ENCODE results near the gene STK26. TPM values are rescaled to one million over a fixed set of nuclear protein-coding genes. Genes with fewer than 3 reads are reported as not detected.
"Not testable (repeated sequence)": the region's sequence is repeated elsewhere in the genome, so short reads cannot be mapped to it uniquely, and the experiment has no call there.

STK26 gene
- polyA plus RNA-seq, 3 donors = 7.1 to 10.0 (median 8.7) TPM

DNA sequence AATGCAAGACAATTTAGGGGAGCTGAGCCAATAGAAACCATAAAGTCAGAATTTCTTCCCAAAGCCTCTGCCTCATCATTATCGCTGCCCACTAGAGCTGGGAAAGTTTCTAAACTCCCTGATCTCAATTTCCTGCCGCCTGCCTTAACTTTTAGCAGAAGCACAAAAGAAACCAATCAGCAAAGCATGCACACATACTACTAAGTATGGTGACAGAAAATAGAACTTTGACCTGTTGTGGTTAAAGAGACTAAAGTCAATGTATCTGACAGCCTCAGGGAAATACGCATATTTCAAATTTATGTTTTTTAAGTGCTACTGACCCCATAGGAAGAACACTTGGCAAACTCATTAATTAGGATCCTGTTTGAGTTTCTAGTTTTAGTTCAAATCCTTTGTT, 10.1 kb downstream of the STK26 start:
- DNase-seq = no peak

GRCh38 chrX:132034648-132035047, 11.5 kb downstream of the STK26 start:
- no peak for DNase-seq

DNA sequence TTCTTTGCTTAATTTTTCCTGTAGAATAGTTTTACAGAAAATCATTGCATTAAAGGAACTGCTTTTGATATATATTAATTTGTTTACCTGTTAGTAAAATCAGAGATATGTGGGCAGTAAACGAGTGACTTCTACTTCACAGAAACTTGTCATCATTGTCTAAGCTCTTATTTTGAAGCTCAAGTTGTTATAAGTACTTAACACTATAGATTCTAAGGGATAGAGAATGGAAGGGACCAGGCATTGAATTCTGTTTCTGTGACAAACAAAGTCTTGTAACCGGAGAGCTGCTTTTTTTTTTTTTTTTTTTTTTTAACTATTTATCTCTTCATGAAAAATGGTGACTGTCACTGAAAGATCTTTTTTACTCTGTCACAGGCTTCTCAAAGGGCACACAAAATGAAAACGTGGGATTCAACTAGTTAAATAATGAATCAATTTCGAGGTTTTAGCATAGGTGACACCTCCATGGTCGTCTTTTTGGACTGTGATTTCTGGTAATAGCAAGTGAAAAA, 14.4 kb downstream of the STK26 start:
- DNase-seq = no peak

GRCh38 chrX:132040066-132040465, 17.0 kb downstream of the STK26 start:
- no peak for DNase-seq

DNA sequence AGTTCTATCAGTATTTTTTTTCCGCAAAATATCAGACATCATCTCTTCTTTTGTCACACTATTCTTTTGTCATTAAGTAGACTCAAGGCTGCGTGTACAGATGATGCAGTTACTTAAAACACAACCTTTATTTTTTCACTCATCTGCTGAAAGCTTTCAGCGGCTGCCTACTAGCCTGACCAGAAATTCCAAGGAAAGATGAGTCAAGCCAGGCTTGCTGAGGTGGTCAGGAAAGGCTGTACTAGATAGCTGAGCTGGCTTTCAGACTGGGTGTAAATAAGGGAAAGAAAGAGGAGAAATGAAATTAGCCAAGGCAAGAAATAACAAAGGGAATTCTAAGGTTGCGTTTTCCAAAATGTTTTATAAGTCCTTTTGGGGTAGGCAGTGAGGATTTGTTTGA, 17.9 kb downstream of the STK26 start:
- no peak for DNase-seq

DNA sequence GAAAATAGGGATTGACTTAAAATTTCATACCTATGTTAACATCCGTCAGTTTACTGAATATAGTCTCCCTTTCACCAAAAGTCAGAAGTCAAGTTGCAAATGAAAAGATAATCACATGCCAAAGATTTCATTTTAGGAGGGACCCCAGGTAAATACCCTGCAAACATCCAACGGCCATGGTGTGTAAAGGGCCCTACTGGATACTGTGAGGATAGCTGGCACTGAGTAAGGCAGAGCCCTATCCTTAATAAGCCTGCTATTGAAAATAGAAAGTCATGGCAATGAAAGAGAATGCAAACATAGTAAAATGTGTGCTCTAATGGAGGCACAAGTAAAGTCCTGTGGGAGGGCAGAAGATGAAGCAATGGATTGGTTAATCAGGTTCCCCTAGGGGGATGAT, 20.9 kb downstream of the STK26 start:
- no peak for DNase-seq

DNA sequence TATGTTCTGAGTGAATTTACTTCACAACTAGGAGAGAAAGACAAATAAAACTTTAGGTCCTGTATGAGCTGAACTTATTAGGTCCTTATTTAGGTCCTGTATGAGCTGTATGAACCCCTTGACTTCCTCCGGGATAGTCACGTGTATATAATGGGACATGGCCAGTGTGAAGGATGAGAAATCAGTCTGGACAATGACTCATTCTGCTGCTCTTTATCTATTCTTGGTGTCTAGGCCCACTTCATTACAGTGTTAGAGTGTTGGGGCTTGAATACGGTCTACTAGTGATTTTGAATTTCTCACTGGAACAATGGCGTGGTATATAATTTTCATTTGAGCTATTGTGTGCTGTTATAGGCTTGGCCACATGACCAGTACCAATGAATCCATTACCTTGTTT, 21.9 kb downstream of the STK26 start:
- no peak for DNase-seq

DNA sequence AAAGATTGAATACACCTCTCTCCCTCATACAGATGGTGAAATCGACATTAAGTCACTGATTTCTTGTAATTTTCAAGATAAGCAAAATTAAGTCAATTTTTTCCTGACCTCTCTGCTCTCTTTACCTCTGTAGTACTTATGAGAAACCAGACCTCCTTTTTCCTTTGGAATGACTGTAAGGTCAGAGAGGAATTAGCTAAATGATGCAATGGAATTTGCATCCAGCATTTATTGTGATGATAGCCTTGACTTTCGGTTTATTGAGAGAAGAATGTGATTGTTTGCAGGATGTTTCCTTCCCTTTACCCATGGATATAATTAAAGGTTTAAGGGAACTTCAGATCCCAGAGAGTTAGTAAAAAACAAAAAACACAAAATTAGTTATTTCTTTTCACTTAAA, 22.4 kb downstream of the STK26 start:
- DNase-seq = no peak

- DNase-seq = no peak
Measured at GRCh38 chrX:132046533-132046932, 23.4 kb downstream of the STK26 start.

DNA sequence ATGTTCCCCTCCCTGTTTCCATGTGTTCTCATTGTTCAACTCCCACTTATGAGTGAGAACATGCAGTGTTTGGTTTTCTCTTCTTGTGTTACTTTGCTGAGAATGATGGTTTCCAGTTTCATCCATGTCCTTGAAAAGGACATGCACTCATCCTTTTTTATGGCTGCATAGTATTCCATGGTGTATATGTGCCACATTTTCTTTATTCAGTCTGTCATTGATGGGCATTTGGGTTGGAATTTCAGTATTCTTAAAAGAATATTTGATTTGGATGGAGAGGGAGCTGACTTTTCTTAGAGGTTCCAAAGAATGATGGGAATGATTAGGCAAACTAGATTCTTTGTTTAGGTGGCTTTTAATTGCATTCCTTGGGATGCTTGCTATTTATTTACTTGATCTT, 28.7 kb downstream of the STK26 start:
- DNase-seq = not testable (repeated sequence)

GRCh38 chrX:132058050-132058449, 34.9 kb downstream of the STK26 start:
- DNase-seq = no peak

- no peak for DNase-seq
Measured at GRCh38 chrX:132058975-132059374, 35.9 kb downstream of the STK26 start.

DNA sequence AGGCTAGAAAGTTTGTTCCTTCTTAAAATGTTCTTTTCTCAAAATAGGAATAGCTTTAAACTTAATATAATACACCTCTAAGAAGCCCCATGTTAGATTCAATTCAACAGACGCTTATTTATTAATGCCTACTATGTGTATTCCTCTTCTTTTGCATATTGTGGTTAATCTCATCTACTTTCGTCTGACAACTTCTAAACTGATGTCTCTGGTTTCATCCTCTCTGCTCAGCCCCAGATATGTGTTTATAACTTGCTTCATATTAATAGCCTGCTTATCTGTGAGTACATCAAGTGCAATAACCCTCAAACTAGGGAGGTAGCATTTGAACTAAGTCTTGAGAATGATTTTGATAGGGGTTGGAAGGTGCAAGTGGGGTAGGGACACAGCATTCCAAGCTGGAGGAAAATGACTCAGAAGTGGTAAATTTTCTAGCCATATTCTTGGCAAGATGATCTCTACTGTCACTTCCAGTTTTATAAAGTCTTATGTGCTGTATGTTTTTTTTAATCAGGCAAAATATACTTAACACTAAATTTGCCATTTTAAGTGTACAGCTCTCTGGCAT, 37.0 kb downstream of the STK26 start:
- DNase-seq = no peak

- no peak for DNase-seq
Measured at GRCh38 chrX:132063334-132063733, 40.2 kb downstream of the STK26 start.

DNA sequence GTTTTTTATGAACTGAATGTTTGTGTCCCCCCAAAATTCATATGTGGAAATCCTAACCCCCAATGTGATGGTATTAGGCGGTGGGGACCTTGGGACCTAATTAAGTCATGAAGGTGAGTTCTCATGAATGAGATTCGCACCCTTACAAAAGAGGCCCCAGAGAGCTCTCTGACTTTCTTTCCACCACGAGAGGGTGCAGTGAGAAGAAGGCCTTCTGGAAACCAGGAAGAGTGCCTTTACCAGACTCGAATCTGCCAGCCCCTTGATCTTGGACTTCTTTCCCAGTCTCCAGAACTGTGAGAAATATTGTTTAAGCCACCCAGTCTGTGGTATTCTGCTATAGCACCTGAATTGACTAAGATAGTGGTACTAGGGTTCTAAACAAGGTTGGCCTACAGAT, 40.8 kb downstream of the STK26 start:
- no peak for DNase-seq

- DNase-seq = no peak
Measured at GRCh38 chrX:132068405-132068804, 45.3 kb downstream of the STK26 start.

GRCh38 chrX:132071254-132071653, 48.2 kb downstream of the STK26 start:
- no peak for DNase-seq

DNA sequence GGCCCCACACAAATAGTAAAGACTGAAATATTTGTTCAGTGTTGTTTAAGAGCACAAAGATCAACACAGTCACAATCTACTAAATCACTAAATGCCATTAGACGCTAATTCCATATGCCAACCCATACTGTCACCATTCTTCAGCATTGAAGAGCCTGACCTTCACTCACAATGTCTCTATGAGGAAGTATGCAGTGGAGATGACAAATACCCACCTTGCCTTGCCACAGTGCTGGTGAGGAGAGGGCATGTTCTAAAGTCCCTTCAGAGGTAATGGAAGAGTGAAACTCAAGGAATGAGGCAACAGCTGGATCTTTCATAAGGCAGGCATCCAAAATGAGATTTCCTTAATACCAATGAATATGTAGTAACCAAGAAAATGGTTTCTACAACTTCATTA, 54.3 kb downstream of the STK26 start:
- DNase-seq = no peak

DNA sequence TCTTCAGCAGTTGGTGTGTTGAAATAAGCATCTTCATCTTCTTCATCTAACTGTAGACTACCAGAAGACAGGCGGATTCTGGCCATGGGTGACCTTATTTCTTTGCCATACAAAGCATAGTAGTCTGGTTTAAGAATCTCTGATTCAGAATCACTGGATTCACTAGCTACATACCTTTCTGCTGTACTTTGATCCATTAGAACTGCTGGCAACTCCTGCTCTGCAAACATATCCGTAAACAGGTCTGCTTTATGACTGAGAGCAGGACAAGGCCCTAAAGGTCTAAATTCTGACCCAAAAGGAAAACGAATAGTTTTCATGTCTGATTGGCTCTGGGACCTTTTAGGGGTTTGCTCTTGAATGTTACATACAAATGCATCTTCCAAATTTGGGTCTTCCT, 54.8 kb downstream of the STK26 start:
- no peak for DNase-seq

DNA sequence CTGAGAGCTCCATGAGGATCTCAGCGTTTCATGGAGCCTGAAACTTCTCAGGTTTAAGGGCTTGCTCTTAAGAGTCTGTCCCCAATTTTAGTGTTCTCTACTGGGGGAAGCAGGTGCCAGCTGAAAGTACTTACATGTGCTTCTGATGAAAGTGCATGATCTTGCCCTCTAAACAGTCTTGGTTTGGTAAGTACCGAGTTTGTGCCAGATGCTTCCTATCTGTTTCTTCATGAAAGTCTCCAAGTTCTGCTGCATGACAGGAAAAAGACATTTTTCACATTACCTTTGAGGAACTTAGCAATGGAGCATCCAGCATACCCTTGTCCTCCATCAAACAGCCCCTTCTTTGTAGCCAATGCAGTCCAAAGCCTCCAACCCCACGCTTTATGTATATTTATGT, 62.7 kb downstream of the STK26 start:
- no peak for DNase-seq

DNA sequence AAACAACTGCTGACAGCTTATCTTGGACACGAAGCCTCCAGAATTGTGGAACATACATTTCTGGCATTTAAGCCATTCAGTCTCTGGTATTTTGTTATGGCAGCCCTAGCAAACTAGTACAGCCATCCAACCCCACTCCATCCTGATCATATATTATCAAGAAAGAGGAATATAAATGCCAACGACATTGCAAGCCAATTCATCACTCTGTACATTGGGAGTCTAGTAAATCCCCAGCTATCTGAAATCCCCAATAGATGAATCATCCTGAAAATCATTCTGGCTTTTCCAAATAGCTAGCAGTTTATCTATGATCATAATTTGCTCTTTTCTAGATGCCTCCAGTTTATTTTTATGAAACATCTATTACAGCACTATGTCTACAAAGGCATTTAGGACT, 63.6 kb downstream of the STK26 start:
- no peak for DNase-seq

DNA sequence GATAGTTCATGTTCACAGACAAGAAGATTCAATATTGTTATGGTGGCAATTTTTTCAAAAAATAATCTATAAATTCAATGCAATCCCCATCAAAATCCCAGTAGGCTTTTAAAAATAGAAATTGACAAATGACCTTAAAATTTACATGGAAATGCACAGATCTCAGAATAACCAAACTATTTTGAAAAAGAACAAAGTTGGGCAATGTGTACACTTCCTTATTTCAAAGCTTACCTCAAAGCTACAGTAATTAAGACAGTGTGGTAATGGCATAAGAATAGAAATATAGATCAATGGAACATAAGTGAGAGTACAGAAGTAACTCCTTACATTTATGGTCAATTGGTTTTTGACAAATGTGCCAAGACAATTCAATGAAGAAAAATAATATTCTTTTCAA, 65.8 kb downstream of the STK26 start:
- DNase-seq = no peak

DNA sequence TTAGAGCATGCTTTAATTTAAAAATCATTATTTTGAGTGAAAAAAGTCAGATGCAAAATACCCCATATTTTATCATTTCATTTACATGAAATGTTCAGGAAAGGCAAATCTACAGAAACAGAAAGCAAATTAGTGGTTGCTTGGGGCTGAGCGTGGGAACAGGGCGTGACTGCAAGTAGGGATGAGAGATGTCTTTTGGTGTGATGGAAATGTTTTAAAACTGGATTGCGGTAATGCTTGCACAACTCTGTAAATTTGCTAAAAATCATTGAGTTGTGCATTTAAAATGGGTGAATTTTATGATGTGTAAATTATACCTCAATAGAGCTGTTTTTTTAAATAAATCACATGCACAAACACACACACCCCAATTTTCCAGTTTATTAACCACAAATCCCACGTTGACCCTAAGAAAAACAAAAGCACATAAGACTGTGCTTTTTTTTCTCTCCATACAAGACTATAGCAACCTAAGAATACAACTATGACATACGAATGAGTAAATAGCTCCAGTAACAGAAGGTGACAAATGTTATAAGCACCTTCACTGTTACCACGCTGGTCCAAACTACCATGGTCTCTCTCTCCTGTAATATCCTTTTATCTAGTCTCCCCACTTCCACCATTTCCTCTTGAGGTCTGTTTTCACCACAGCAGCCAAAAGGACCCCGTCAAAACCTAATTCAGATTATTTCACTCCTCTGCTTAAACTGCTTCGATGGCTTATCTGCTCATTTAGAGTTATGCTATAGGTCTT, 67.5 kb downstream of the STK26 start:
- DNase-seq = no peak
